Measurements from ENCODE around the gene KRTAP10-7. TPM values are rescaled to one million over a fixed set of nuclear protein-coding genes. Genes with fewer than 3 reads are reported as not detected.

Gene KRTAP10-7
- total and polyA plus RNA-seq, 2 experiments from 2014 or later, result not detected

DNA sequence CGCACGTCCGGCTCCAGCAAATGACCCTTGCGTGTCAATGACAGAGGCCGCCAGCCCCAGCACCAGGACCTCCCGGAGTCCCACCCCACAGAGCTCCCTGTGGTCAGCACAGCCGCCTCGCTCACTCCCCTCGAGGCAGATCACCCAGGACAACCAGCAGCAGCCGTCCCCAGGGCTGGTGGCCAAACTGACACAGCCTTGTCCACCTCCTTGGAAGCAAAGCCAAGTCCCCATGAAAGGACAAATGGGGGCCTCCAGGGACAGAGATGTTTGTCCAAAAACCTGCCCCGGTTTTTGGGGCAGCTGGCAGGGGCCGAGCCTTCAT lies 38.9 kb downstream of the KRTAP10-7 start:
- H3K27ac ChIP-seq (ENCODE audit: low read depth), result no peak overlapping the region
- no peaks in the 10 kb centered on the region for H3K36me3 ChIP-seq (ENCODE audit: insufficient read depth)
- Mint-ChIP-seq H3K36me3 (ENCODE audit: low read depth) (no peaks in the 10 kb centered on the region; the same call in 2 of the 3 replicates), H3K27ac (no peak overlapping the region), H3K27me3 (ENCODE audit: insufficient read depth, low read depth, poor library complexity) (peaks cover 10% of the 10 kb centered on the region), H3K4me1 (peaks cover 3% of the 10 kb centered on the region; the same call in 2 of the 3 replicates), H3K9me3 (peaks cover 20% of the 10 kb centered on the region; the same call in 2 of the 3 replicates), H3K4me3 (no peak overlapping the region)
- H3K27me3 ChIP-seq (ENCODE audit: insufficient read depth), result no peaks in the 10 kb centered on the region
- ATAC-seq, result no peak
- no peak overlapping the region for H2AFZ ChIP-seq
- H3K9me2 ChIP-seq (ENCODE audit: insufficient read depth), result no peaks in the 10 kb centered on the region
- H3K79me2 ChIP-seq (replicated peaks; ENCODE audit: insufficient read depth), result no peaks in the 10 kb centered on the region
- H4K20me1 ChIP-seq (replicated peaks; ENCODE audit: insufficient read depth), result no peaks in the 10 kb centered on the region
- no peak for DNase-seq (ENCODE audit: low spot score)
- TF ChIP-seq ZNF331 (CRISPR knock-in tag; IDR thresholded peaks at IDR 0.05; ENCODE audit: low read depth) (no peak), NANOG (IDR thresholded peaks at IDR 0.05; ENCODE audit: borderline replicate concordance) (no peak), EZH2 (IDR thresholded peaks at IDR 0.05; ENCODE audit: low read depth, unreplicated experiment) (no peak), CREB1 (CRISPR knock-in tag; IDR thresholded peaks at IDR 0.05; ENCODE audit: low read depth) (no peak)
- TF ChIP-seq, protein P1, sequence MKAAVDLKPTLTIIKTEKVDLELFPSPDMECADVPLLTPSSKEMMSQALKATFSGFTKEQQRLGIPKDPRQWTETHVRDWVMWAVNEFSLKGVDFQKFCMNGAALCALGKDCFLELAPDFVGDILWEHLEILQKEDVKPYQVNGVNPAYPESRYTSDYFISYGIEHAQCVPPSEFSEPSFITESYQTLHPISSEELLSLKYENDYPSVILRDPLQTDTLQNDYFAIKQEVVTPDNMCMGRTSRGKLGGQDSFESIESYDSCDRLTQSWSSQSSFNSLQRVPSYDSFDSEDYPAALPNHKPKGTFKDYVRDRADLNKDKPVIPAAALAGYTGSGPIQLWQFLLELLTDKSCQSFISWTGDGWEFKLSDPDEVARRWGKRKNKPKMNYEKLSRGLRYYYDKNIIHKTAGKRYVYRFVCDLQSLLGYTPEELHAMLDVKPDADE (IDR thresholded peaks at IDR 0.05), result no peak
- TF ChIP-seq, protein P2, sequence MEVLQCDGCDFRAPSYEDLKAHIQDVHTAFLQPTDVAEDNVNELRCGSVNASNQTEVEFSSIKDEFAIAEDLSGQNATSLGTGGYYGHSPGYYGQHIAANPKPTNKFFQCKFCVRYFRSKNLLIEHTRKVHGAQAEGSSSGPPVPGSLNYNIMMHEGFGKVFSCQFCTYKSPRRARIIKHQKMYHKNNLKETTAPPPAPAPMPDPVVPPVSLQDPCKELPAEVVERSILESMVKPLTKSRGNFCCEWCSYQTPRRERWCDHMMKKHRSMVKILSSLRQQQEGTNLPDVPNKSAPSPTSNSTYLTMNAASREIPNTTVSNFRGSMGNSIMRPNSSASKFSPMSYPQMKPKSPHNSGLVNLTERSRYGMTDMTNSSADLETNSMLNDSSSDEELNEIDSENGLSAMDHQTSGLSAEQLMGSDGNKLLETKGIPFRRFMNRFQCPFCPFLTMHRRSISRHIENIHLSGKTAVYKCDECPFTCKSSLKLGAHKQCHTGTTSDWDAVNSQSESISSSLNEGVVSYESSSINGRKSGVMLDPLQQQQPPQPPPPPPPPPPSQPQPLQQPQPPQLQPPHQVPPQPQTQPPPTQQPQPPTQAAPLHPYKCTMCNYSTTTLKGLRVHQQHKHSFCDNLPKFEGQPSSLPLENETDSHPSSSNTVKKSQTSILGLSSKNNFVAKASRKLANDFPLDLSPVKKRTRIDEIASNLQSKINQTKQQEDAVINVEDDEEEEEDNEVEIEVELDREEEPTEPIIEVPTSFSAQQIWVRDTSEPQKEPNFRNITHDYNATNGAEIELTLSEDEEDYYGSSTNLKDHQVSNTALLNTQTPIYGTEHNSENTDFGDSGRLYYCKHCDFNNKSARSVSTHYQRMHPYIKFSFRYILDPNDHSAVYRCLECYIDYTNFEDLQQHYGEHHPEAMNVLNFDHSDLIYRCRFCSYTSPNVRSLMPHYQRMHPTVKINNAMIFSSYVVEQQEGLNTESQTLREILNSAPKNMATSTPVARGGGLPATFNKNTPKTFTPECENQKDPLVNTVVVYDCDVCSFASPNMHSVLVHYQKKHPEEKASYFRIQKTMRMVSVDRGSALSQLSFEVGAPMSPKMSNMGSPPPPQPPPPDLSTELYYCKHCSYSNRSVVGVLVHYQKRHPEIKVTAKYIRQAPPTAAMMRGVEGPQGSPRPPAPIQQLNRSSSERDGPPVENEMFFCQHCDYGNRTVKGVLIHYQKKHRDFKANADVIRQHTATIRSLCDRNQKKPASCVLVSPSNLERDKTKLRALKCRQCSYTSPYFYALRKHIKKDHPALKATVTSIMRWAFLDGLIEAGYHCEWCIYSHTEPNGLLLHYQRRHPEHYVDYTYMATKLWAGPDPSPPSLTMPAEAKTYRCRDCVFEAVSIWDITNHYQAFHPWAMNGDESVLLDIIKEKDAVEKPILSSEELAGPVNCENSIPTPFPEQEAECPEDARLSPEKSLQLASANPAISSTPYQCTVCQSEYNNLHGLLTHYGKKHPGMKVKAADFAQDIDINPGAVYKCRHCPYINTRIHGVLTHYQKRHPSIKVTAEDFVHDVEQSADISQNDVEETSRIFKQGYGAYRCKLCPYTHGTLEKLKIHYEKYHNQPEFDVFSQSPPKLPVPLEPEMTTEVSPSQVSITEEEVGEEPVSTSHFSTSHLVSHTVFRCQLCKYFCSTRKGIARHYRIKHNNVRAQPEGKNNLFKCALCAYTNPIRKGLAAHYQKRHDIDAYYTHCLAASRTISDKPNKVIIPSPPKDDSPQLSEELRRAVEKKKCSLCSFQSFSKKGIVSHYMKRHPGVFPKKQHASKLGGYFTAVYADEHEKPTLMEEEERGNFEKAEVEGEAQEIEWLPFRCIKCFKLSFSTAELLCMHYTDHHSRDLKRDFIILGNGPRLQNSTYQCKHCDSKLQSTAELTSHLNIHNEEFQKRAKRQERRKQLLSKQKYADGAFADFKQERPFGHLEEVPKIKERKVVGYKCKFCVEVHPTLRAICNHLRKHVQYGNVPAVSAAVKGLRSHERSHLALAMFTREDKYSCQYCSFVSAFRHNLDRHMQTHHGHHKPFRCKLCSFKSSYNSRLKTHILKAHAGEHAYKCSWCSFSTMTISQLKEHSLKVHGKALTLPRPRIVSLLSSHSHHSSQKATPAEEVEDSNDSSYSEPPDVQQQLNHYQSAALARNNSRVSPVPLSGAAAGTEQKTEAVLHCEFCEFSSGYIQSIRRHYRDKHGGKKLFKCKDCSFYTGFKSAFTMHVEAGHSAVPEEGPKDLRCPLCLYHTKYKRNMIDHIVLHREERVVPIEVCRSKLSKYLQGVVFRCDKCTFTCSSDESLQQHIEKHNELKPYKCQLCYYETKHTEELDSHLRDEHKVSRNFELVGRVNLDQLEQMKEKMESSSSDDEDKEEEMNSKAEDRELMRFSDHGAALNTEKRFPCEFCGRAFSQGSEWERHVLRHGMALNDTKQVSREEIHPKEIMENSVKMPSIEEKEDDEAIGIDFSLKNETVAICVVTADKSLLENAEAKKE (CRISPR knock-in tag; IDR thresholded peaks at IDR 0.05), result no peak
- no peak overlapping the region for H3K4me3 ChIP-seq
- H3F3A ChIP-seq (replicated peaks; ENCODE audit: low read depth), result no peaks in the 10 kb centered on the region
- no peak overlapping the region for H3K4me2 ChIP-seq
- no peaks in the 10 kb centered on the region for H3K4me1 ChIP-seq (ENCODE audit: insufficient read depth)
